GM21515 (cell line): ENCODE measurements around the gene KDM7A.
A peak's percentile ranks its signal among the peaks of the same experiment; 100 is the strongest.

Source experiments
- ATAC-seq: cut with Tn5 transposase; IDR thresholded peaks from one replicate; pipeline ENCODE4 v1.9.1; 2021; ENCODE audit not compliant: unreplicated experiment

The KDM7A gene

DNA sequence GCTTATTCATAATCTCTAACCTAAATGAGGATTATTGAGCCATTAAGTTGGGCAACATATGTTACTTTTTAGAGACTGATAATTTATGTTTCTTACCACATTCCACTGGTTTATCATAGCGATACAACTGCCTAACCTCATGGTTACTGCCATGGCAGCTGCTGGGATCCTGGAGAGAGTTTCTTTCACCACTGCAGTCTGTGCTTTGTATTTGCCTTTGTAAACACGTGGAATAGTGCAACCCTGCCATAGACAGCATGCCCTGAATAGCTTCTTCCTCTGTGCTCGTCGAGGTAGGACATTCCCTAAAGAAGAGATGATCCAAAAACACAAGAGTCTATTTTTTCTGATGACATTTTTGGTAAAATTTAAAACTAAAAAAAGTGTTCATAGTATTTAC lies 80.3 kb downstream of the KDM7A start:
- no peak for ATAC-seq

DNA sequence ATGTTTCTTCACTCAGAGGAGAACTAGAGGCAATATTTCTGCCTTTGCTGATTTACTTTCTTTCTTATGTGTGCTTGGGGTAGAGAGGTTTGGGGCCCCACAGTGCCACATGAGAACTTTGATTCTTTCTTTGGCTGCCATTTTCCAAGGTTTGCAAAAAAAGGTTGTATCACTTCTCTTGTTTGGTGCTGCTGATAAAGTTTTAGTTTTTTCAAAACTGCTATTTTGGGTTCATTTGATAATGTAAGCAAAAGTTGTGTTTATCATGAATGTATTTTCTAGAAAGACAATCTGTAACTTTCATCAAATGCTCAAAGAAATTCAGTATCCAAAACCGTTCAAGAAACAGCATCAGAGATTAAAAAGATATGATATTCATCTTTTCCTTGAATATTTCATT lies 83.4 kb downstream of the KDM7A start:
- no peak for ATAC-seq

DNA sequence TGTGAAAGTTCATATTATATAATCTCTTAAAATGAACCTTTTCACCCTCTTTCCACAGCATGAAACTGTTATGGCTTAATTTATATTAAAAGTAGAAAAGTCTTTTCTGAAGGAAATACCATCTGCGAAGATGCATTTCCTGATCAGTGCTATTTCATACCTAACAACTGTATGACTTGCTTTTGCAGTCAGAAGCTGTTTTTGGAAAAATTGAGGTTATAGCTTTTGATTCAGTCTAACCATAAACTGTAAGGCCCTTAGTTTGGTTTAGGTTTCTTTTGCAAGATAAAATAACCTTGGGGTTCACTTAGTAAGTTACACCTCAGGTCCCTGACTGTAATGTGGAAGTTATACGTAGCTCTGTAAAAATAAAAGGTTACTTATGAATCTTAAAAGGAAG lies 91.3 kb downstream of the KDM7A start:
- no peak for ATAC-seq

DNA sequence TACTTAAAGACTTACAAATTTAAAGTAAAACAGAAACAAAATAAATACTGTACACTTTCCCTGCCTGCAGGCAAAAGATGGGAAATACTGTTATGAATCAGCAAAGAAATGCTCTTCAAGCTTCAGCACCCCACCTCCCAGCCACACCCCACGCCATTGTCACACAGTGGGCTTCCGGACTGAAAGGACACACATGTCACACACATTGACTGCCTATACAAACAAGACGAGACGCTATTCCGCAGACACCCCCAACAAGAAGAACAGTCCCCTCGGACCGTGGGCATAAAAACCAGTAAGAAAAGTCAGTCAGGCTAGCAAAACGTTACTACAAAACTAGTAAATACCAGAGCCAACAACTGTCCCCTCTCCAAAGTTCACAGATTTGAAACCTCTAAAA lies 91.8 kb downstream of the KDM7A start:
- ATAC-seq, result peak; percentile 90

DNA sequence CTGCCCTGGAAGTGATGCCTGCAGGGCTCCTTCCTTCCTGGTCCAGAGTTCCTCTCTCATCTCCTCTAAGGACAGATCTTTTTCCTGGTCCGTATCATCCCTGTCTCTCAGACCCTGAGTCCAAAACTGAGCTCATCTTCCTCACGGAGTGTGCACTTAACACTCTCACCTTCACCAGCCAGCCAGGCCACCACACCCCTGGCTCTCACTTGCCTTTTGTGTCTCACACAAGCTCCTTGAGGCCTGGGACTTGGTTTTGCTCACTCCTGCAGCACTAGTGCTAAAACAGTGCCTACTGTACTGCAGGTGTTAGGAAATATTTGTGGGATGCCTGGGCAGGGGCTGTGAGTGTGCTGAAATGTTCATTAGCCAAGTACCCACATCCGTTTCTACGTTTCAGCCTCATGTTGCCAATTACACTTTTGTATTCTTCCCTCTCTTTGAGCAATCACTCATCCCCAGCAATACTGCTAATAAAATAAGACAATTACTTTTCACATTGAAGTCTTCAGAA lies 92.6 kb downstream of the KDM7A start:
- no peak for ATAC-seq

DNA sequence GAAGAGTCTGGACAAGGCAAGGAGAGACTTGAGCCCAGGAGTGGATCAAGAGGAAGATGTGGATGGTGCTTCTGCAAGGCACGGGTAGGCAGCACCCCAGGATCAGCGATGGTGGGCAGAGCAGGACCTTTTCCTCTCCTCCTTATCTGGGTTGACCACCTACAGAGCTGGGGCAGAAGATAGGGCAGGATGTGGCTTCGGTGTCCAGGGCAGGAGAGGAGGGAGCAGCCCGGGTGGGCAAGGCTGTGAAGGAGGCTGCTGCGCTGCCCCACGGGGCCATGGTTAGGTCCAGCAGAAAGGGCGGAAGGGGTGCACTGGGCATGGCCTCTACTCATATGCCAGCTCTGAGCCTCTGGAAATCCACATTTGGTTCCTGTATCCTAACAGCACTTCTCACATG lies 94.0 kb downstream of the KDM7A start:
- no peak for ATAC-seq

DNA sequence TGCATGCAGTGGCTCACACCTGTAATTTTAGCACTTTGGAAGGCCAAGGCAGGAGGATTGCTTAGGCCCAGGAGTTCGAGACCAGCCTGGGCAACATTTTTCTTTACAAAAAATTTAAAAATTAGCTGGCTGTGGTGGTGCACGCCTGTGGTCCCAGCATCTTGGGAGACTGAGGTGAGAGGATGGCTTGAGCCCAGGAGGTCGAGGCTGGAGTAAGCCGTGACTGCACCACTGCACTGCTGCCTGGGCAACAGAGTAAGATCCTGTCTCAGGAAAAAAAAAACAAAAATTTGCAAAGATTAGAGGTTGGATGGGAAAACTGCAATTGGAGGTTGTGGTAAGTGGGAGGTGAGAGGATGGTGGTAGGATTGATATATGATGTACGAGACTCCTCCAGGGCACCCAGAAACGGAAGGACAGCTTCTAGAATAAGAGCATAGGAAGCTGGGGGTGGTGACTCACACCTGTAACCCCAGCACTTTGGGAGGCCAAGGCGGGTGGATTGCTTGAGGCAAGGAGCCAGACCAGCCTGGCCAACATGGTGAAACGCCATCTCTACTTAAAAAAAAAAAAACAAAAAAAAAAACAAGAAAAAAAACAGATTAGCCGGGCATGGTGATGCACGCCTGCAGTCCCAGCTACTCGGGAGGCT lies 94.9 kb downstream of the KDM7A start:
- ATAC-seq, result no peak

DNA sequence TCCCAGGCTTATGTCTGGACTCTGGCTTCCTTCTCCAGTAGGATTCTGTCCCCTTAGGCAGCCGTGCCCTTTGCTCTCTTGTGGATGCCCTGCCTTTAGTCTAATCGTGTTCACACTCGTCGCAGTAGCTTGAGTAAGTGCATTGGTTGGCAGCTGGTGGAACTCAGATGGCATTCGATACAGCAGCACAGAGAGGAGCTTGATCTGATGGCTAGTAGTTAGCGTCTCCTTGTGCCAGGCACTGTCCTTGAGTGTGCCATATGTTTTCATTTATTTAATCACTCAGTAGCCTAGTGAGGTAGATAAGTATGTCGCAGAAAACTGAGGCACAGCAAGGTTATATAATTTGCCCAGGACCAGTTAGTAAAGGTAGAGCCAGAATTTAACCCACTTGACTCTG lies 95.9 kb downstream of the KDM7A start:
- no peak for ATAC-seq

DNA sequence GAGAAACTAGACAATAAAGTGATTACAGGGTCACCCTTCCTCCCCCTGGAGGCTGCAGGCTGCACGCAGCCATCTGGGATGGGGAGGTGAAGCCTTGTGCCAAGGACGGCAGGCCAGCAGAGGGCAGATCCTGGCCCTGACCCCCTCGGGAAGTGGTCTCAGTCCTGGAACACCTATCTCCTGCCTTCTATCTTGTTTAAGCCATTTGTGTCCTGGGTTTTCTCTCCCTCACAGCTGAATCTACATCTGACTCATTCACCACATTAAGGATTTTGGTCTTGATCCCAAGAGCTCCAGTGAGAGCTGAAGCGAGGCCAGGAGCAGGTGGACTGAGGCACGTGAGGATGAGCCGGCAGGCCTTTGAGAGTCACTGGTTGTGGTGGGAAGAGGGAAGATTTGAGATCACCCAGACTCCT lies 97.7 kb downstream of the KDM7A start:
- ATAC-seq, result no peak

DNA sequence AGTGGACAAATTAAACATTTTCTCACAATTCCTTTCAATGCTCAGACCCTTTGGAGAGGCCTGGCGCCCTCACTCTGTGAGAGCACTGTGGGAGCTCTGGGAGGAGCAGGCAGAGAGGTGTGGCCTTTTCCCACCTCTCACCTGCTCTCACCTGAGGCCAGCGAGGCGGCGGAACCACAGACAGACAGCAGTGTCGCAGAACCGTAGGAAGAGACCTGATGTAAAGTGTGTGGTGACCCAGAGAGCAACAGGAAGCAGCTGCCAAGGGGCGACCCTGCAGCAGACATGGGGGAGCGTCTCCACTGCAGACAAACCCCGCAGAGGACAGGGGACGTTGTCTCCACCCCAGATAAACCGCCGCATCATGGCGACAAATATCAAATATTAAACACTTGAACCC lies 98.4 kb downstream of the KDM7A start:
- no peak for ATAC-seq

DNA sequence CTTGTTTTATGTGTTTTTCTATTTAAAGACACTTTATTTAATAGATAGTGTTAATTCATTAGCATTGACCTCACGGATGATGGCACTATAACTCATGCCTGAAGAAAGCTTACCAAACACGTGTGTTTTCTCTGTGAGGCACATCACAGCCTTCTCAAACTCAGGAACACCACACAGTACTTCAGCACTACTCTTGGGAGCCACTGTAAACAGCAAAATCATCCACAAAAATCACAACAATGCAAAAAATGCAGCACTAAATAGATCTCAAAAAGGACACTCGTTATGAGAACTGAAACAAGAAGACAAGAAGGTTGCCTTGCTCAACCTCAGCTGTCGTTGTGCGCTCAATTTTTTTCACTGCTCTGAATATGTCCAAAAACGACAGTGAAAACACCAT lies 102.0 kb downstream of the KDM7A start:
- ATAC-seq, result no peak

DNA sequence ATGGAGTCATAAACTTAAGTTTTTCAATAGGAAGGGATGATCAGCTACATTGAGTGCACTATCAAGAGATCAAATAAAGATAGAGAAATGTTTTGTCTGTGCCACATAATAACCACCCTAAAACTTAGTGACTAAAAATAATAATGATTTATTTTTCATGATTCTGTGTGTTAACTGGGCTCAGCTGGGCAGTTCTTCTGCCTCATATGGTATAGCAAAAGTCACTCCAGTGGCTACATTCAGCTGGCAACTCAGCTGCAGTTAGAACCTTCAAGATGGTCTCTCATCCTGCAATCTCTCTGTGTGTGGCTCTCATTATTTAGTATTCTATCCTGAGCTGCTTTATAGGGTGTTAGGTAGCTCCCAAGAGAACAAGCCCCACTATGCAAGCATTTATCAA lies 106.2 kb downstream of the KDM7A start:
- ATAC-seq, result no peak

DNA sequence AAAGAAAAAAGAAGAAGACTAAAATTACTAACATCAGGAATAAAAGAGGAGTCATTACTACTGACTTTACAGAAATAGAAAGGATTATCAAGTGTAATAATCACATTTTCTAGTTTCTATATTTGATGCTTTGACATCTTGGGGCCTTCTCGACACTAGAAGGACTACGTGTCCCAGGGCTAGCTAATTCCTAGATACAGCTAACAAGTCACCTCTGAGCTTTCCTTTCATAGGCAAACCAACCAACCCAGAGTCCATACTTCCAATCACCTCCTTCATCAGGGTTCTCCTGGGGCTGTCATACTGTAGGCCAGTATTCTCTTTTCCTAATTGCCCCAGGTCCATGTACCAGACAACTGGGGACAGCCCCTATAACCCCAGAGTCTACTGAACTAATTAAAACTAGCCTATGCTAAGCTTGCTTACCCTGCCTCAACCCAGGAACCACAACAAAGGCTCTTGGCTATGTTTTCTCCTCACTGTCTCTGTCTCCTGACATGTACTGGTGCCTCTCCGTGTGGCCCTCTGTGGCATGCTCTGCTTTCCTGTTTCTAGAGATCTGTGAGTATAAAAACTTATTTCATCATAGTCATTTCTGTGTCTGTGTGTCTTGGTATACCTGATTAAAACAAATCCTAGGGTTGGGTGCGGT lies 107.4 kb downstream of the KDM7A start:
- no peak for ATAC-seq

DNA sequence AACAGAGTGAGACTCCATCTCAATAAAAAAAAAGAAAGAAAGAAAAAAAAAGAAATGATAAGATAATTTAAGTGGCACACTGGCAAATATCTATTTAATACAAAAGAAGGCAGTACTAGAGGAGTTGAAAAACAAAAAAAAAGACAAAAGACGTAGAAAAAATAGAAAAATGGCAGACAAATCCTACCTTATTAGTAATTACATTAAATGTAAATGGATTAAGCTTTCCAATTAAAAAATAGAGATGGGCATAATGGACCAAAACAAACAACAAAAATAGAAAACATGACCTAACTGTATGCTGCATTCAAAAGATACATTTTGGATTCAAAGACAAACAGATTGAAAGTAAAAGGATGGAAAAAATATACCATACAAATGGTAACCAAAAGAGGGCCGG lies 108.8 kb downstream of the KDM7A start:
- no peak for ATAC-seq

DNA sequence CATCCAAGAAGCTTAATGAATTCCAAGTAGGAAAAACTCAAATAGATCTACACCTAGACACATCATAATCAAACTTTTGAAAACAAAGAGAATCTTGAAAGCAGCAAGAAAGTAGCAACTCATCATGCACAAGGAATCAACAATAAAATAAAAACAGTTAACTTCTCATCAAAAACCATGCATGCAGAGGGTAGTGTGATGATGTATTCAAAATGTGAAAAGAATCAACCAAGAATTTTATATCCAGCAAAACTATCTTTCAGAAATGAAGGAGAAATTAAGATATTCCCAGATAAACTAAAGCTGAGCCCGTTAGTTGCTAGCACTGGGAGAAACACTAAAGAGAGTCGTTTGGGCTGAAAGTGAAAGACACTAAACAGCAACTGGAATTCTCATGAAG lies 109.7 kb downstream of the KDM7A start:
- ATAC-seq, result no peak

DNA sequence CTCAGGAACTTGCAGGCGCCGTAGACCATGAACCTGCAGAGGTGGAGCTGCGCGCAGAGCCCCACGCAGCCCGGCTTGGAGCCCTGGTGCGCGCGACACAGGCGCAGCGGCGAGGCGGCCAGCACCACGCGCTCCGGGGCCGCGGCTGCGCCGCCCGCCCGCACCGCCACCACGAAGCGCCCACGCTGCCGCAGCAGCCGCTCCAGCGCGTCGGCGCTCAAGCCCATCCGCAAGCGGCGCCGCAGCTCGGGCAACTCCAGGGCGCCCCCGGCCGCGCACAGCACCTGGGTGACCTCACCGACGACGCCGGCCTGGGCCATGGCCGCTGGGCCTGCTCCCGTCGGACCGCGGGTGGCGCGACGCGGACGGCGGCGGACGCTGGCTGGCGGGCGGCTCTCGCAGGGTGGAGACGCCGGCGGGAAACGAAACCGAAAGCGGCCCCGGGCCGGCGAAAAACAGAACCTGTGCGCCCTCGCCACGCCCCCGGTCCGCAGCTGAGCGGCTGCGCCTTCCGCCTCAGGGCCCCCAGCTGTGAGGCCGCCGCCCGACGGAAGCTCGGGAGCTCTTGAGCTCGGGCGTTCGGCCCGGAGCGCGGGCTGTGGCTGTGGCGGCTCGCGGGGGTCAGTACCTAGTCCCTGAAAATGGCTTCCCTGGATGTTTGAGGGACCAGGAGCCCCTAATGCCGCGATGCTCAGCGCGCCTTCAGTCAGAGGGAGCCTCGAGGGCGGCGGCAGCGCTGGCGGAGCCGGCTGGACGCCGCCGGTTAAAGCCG lies 114.1 kb downstream of the KDM7A start, which contains the start of gene PARP12:
TSS of gene PARP12 (minus strand) at position 424 of the 772 bp plus-strand sequence. CDS start at position 320, 104 bp downstream.
- peak; percentile 91 for ATAC-seq

DNA sequence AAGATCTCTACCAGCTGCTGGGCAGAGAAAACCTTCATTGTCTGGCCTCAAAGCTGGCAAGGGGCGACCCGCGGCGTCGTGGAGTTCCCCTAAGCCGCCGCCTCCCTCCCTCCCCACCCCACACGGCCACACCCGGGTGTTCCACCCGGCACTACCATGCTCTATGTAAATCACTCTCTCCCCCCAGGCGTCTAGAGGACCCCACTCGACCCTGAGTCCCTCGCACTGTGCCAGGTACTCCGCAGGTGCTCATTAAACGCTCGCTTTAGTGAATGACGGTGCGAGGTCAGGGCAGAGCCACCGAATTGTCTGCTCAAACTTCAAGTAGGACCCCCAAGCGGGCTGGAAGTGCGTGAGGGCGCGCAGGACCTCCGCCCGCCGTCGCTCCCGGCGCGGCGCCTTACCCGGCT lies 114.7 kb downstream of the KDM7A start:
- ATAC-seq, result peak; percentile 21

DNA sequence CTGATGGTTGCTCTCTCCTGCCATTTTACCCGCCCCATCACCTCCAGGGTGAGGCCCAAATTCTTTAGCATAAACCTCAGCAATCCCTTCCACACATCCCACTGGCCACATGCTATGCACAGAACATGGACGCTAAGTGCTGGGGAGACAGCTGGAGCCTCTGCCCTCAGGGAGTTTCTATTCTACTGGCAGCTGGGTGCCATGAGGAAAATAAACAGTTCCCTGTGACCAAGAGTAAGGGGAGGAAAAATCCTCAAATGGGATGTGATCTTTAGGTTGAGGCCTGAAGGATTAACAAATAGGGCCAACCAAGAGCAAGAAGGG lies 115.2 kb downstream of the KDM7A start:
- no peak for ATAC-seq

DNA sequence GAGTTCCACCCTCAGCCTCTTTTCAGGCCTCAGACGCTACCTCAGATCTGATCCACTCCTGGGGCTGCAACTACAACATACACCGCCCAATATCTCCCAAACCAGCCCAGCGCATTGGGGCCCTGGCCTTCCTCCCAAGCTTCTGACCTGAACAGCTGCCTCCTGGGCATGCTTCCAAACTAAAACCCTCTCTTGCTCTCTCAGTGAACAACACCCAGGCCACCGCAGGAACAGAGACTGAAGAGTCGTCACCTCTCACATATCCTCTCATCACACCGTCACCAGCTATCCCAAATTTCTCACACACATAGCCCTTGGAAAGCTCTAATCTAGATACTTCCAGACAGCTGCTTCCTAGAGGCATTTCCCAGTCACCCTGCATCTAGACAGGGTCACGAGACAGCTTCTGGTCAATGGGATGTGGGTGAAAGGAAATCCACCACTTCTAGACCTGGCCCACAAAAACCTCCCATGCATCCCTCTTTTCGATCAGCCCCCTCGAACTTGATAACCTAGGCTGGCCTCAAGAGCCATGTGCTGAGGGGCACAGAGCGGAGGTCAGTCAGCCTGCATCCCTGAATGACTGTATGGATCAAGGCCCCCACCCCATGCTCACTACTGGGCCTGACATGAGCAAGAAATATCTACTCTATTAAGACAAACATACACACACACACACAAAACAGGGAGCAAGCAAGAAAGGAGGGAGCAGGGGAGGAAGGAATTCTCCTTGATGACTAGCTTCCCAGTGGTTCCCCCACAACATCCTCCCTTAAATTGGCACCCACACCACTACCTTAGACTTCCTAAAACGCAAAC lies 115.8 kb downstream of the KDM7A start:
- no peak for ATAC-seq

DNA sequence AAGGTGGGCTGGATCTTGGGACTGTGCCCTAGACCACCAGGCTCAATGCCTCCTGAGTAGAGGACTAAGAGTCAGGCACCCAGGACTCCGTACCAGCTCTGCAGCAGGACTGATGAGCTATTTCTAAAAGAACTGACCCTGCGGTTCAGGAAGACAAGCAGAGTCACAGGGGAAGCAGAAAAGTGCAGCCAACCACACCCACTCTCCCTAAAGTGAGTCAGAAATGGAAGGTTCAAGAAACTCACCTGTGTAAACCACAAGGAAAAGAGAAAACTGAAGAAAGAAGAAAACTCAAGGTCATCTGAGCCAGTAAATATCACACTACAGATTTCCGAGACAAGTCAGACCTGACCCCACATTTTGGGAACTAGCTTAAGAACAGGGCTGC lies 116.5 kb downstream of the KDM7A start:
- ATAC-seq, result no peak
